Heart left ventricle (tissue), 13 donors: ENCODE data around the gene IRF3.

Source experiments
- POLR2A ChIP-seq, 2 donors: fragments of 450-650 bp; IDR thresholded peaks; one replicate each; pipeline ENCODE4 v1.6.1; 2017; ENCODE audit warnings: antibody characterized with exemption in 2 of 2, mild to moderate bottlenecking in 2 of 2, moderate library complexity in 2 of 2
- TF ChIP-seq, protein P1 (sequence below), 12 donors: fragments of 200-600 bp; sonication (generic) in 4 of 12; IDR thresholded peaks; one replicate each; pipeline versions ENCODE4 v1.5.0 to v1.8.0; 2018 to 2022; ENCODE audit warnings: antibody characterized with exemption in 12 of 12, mild to moderate bottlenecking in 5 of 12
- donor health status: ischemic (EF 13 %, LVEDD 7.1; RV severe dilation, severe dysfunction).
- donor health status: DM: no; HTN: yes; CAD: no.
- donor health status: DM: no; HTN: no; CAD: no.
- donor health status: ischemic (EF 25% LVEDD 6.9; RV normal size, moderate dysfunction).
- donor health status: ischemic (EF 25% LVEDD 5.7; RV mildly dilated, moderate dysfunction).
- donor health status: ischemic (EF 35%, LVEDD 5.7; RV mildly dilated, moderate dysfunction).
- donor health status: nonischemic (EF 11% LVEDD 7.7; RV severe dilation, severe dysfunction).
- donor health status: DM: yes; HTN: yes; CAD: no.
- donor health status: PGD.
- donor health status: ischemic (EF 29% LVEDD 5.4; RV normal size, mild dysfunction).
- donor health status: nonischemic (EF 23%, LVEDD 6.1; RV moderate dilation, normal function).

DNA sequence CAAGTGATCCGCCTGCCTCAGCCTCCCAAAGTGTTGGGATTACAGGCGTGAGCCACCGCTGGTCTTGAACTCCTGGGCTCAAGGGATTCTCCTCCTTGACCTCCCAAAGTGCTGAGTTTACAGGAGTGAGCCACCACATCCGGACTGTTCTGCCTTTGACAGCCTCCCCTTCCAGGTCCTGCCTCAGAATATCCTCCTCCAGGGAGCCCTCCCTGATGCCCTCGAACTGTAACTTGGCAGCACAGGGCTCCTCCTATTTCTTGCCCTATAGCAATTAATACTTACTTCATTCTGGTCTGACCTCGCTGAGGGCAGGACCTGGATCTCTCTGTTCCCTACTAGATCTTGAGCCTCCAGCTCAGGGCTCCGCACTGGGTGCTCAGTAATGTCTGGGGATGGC lies 31.2 kb upstream of the IRF3 start:
- TF ChIP-seq, protein P1, sequence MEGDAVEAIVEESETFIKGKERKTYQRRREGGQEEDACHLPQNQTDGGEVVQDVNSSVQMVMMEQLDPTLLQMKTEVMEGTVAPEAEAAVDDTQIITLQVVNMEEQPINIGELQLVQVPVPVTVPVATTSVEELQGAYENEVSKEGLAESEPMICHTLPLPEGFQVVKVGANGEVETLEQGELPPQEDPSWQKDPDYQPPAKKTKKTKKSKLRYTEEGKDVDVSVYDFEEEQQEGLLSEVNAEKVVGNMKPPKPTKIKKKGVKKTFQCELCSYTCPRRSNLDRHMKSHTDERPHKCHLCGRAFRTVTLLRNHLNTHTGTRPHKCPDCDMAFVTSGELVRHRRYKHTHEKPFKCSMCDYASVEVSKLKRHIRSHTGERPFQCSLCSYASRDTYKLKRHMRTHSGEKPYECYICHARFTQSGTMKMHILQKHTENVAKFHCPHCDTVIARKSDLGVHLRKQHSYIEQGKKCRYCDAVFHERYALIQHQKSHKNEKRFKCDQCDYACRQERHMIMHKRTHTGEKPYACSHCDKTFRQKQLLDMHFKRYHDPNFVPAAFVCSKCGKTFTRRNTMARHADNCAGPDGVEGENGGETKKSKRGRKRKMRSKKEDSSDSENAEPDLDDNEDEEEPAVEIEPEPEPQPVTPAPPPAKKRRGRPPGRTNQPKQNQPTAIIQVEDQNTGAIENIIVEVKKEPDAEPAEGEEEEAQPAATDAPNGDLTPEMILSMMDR (IDR thresholded peaks at IDR 0.05) = no peak
- no peak for TF ChIP-seq POLR2A (IDR thresholded peaks at IDR 0.05)
